Uterus (tissue), 2 donors: ENCODE results near the gene GREM1.

Source experiments
- POLR2A ChIP-seq, 2 donors: fragments of 450-650 bp; IDR thresholded peaks; one replicate each; pipeline ENCODE4 v1.6.1; 2016; ENCODE audit warnings: antibody characterized with exemption in 2 of 2, mild to moderate bottlenecking in 1 of 2, moderate library complexity in 1 of 2
- TF ChIP-seq, protein P1 (sequence below), 4 experiments: fragments of 200-600 bp in 2 of 4; fragments of 450-650 bp in 2 of 4; sonication (generic) in 2 of 4; IDR thresholded peaks; one replicate each; pipeline ENCODE4 v1.5.1; 2016 to 2019; ENCODE audit warnings: antibody characterized with exemption in 4 of 4, mild to moderate bottlenecking in 2 of 4, moderate library complexity in 1 of 4

DNA sequence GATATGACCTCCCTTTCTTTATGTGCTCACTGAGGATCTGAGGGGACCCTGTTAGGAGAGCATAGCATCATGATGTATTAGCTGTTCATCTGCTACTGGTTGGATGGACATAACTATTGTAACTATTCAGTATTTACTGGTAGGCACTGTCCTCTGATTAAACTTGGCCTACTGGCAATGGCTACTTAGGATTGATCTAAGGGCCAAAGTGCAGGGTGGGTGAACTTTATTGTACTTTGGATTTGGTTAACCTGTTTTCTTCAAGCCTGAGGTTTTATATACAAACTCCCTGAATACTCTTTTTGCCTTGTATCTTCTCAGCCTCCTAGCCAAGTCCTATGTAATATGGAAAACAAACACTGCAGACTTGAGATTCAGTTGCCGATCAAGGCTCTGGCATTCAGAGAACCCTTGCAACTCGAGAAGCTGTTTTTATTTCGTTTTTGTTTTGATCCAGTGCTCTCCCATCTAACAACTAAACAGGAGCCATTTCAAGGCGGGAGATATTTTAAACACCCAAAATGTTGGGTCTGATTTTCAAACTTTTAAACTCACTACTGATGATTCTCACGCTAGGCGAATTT, 14.9 kb downstream of the GREM1 start:
- TF ChIP-seq, protein P1, sequence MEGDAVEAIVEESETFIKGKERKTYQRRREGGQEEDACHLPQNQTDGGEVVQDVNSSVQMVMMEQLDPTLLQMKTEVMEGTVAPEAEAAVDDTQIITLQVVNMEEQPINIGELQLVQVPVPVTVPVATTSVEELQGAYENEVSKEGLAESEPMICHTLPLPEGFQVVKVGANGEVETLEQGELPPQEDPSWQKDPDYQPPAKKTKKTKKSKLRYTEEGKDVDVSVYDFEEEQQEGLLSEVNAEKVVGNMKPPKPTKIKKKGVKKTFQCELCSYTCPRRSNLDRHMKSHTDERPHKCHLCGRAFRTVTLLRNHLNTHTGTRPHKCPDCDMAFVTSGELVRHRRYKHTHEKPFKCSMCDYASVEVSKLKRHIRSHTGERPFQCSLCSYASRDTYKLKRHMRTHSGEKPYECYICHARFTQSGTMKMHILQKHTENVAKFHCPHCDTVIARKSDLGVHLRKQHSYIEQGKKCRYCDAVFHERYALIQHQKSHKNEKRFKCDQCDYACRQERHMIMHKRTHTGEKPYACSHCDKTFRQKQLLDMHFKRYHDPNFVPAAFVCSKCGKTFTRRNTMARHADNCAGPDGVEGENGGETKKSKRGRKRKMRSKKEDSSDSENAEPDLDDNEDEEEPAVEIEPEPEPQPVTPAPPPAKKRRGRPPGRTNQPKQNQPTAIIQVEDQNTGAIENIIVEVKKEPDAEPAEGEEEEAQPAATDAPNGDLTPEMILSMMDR (IDR thresholded peaks at IDR 0.05) = no peak
- TF ChIP-seq POLR2A (IDR thresholded peaks at IDR 0.05) = no peak
